Kidney capillary endothelial cell (primary cell): ENCODE measurements around the gene VWCE.
A peak's percentile ranks its signal among the peaks of the same experiment; 100 is the strongest.

Experiments used
- DNase-seq: peaks from one replicate; pipeline ENCODE4 v3.0.0-alpha.2; 2018; ENCODE audit warnings: low spot score

The VWCE gene

DNA sequence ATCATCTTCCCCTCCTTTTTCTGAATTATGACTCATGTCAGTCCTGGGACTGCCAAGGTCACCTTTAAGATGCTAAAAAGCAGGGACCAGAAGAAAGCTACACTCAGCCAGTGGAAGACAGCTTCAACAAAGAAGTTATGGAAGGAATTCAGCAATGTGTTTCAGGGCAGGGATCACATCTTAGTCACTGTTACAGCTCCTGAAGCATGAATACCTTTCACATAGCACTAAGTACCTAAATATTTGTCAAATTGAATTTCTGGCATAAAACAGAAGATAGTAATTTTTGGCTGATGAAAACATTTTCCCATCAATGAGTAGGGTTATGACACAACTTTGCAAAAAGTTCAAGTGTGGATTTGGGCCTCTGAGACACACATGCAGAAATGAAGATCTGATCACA lies 32.6 kb upstream of the VWCE start:
- no peak for DNase-seq

DNA sequence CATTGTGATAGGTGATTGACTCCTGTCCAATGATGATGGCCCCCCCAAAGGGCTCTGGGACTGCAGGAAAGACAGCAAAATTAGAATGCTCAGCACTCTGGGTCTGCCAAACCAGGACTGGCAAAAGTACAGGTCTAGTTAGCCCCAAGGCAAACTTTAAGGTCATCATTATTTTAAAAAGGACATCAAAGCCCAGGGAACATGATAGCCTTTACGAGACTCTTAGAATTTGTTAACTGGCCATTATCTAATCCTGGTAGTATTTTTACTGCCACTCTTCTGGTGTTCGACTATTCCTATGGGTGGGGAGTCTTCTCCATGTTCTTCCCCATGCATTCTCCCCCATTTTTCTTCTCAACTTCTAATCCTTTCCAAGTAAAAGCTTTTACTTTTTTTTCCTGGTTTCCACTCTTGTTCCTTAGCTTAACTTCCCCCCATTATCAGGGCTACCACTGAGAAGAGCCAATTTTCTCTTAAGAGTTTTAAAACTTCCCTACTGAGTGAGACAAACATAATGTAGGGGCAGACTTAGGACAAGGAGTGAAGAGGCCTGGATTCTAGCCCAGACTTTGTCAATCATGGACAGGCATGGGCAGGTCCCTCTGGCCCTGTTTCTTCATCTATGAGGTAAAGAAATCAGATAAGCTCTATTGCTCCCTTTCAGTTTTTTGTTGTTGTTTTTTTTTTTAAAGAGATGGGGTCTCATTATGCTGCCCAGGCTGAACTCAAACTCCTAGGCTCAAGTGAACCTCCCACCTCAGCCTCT lies 30.7 kb upstream of the VWCE start:
- no peak for DNase-seq

DNA sequence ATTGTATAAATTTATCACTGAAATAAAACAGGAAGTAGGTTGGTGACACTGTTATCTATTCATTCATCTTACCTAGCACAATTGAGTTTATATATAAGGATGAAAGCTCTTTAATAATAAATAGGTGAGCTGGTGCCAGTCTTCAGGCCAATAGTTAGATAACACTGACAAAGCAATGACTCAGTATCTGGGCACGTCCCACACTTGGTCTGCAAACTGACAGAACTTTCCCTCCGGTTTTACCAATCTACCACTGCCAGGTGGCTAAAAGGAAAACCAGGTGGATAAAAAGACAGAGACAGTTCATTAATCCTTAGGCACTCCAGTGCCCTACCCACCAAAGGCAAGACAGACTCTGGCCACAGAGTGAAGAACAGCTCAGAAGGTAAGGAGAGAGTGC lies 20.1 kb upstream of the VWCE start:
- DNase-seq = no peak

DNA sequence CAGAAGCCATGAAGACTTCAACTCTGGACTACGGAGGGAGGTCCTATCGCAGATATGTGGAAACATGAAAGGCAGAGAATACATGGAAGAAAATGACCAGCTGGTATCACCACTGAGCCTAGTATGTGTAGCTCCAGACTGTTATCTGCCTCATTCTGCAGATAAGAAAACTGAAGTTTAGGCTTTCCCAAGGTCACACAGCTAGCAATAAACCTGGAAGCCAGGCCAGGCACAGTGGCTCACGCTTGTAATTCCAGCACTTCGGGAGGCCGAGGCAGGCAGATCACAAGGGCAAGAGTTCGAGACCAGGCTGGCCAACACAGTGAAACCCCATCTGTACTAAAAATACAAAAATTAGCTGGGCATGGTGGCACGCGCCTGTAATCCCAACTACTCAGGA lies 15.6 kb upstream of the VWCE start:
- DNase-seq = no peak

DNA sequence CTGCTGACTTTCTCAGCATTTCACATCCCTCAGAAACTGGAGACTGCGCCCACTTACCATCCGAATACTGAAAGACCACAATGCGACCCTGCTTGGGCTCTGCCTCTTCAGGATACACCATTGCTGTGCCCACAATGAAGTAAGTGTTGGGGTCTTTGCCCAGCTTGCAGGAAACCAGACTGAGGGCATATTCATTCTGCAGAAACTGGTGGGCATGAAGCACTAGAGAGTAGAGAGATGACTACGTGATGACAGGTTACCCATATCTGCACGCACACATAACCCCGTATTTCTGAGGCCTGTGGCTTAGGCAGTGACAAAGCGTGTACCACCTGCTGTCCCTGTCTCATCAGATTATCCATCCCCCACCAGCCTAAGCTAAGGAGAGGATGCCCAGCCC lies 14.6 kb upstream of the VWCE start:
- DNase-seq = no peak

DNA sequence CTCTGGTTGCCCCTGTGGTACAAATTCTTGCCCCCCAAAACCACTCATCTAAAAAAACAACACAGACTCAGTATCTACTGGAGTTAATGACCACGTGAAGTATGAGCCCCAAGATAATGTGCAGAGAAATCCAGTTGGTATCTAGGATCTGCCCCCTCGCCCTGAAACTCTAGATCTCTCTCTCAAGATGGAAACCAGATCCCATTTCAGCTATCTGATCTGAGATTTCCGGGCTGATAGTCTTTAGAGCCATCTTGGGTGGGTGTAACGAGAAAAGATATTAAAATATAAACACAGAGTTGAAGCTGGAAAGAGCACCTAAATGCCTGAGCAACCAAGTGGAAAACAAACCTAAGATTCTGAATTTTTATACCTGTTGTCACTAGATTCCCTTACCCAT lies 14.0 kb upstream of the VWCE start:
- no peak for DNase-seq

DNA sequence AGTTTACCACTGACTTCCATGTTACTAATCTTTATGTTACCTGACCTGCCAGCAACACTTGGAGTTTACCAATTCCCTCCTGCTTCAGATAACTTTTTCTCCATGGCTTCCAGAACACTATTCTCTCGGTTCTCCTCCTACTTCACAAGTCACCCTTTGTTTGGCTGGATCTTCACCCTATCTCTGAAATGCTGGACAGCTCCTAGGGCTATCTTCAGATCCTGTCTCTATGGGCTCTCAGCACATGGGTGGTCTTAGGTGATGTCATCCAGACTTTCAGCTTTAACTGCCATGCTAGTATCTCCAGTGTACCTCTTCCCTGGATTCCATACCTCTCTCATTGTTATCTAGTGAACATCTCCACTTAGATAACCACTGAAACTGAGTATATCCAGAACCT lies 12.2 kb upstream of the VWCE start:
- DNase-seq = no peak

DNA sequence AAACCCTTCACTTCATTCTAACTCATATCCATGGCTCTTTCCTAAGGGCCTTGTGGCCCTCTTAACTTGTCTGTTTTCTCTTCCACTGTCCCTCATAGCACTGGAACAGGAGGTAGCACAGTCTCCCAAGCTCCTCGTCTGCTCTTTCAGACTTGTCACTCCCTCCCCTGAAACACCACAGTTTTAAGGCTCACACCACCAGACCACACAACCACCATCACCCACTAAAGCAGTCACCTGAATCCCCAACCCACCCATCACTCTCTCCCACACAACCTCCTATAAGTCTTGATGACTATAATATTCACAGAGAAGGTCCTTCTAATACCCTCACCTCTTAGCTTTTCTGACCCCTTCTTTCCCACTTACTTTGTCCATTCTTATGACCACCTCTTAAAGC lies 11.1 kb upstream of the VWCE start:
- no peak for DNase-seq

DNA sequence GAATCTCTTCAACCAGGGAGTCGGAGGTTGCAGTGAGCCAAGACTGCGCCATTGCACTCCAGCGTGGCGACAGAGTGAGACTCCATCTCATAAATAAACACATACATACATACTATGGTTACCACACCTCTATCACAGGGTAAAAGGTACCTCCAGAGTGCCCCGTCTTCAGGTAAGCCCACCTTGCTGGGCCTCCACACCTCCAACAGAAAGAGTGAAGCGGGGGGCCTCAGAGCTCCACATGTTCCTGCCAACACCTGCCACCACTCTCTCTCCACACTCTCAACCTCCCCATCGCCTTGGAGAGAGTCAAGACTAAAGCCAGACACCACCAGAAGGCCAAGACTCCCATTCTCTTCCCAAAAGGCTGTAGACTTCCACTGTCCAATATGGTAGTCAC lies 10.3 kb upstream of the VWCE start:
- no peak for DNase-seq

DNA sequence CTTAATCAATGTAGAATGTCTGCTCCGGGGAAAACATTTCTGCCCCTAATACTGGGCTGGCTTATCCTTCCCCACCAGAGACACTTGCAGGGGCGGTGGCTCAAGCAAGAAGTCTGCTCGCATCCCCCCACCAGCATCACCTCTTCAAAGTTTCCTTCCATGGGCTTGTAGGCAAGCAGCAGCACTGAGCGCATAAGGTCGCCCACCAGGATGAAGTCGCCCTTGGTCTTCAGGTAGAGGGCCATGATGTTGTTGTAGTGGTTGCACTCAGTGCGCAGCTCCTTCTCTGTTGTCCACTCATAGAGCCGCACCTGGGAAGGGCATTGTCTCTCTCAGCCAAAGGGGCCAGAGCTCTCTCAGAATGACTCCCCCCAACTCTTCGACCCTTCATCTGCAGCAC lies 8.6 kb upstream of the VWCE start:
- no peak for DNase-seq

DNA sequence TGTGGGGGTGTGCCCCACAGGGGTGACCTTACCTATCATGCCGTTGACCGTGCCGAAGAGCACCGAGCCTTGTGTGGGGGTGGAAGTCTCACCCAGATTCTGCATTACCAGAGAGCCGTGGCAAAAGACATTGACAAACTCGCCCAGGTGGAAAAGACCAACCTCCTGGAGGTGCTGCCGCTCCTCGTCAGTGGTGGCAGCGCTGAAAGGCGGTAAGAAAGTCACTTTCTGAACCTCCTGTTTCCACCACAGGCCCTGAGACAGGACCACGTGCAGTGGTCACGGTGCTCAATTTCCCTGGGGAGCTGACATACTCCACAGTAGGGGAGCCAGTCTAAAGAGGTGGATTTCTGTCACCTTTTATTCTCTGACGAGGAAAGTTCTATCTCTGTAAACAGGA lies 7.4 kb upstream of the VWCE start:
- DNase-seq = no peak

DNA sequence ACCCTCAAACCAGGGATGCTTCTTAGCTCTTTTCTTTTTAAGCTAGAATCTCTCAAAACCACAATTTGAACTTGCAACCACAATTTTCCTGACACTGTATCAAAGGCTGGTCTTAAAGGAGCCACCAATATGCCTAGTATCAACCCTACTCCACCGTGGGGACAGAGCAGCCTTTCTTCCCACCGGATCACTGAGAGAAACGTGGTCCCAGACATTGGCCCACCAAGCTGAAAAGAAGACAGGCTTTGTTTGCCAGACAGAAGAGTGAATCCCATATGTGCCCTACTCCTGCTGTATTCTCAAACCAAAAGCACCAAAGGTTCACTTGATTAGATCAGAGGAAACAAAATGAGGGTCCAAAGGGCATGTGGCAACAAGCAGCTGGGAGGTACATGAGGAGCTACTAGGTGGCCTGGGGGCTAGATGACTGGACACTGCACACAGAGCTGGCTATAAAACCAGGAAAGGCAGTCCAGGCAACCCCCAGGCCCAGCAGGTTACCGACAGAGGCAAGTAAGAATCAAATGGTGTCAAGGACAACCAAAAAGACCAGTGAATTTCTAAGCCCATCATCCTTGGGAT lies 3.6 kb upstream of the VWCE start:
- no peak for DNase-seq

DNA sequence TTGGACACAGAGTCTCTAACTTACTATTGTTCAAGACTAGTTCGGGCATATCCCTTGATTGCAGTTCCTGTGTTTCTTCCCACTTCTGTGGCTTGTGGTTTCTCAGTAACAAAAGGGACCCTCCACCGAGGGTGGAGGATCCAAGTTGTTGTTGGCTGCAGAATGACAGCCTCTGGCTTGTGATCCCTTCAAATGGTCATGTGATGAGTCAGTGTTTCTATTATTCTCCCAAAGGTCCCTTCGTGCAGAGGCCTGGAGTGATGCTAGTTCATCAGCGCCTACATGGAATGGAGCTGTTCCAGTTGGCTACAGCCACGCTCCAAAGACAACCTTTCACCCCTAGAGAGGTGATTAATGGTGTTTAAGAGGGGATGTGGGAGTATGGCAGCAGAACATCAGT lies 2.6 kb upstream of the VWCE start:
- peak; percentile 59 for DNase-seq

DNA sequence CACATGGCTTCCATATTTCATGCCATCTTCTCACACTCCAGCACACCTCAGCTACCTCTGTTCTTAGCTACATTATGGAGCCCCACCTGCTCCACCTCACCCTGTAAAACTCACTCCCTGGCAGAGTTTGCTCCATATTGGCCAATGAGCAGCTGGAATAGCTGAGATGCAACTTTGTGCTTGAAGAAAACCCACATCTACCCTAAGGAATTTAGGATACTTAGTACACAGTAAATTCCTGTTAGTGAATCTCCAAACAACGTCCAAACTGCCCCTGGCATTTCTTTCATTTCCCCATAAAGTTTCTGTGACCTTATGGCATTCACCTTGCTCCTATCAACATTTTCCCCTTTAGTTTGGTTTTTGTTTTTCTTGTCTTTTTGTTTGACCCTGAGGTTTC lies 2.2 kb upstream of the VWCE start:
- DNase-seq = no peak

DNA sequence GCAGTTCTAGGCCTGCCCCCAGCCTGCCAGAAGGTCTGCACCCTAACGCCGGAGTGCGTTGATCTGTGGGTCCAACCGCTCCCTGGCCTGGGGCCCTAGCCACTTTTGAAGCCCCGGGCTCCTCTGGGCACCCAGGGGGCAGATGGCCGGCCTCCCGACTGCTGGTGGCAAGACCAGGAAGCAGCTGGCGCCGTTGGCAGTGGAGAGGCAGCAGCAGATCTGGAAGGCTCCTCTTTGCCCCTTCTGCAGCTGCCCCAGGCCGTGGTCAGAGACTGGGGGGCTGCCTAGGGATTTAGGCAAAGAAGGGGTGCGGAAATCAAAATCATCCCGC lies 445 bp upstream of the VWCE start:
- no peak for DNase-seq

DNA sequence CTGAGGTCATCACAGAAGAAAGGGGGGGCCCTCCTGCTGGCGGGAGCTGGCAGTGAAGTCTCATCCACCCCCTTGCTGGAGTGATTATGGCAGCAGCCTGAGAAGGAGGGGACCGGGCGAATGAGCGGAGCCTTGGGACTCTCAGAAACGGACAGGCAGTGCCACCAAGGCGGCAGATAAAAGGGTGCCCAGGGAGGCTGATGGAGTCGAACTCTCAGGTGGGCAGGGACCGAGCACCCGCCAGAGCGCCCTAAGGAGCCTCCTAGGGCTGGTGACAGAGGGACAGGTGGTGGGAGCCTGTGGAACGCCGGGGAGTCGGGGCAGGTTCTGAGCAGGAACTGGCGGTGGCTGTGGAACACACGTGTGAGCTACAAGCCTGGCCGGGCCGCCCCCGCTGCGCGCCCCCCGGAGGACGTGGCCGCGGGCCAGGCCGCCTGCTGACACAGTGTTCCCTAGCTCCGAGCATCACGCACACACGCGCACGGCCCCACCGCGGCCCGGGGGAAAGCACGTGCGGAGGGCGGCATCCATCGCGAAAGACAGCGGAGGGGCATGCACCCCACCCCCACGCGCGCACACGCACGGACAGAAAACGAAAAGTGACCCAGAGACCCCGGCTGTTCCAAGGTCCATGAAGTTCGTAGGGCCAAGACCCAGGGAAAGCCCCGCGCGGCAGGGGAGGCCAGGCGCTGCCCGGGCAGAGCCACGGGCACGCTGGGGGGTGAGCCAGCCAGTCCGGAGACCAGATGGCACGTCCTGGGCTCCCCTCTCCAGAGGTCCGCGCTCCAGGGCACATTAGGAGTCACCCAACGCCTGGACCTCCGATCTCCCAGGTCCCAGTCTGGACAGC lies 1.0 kb downstream of the VWCE start:
- no peak for DNase-seq

DNA sequence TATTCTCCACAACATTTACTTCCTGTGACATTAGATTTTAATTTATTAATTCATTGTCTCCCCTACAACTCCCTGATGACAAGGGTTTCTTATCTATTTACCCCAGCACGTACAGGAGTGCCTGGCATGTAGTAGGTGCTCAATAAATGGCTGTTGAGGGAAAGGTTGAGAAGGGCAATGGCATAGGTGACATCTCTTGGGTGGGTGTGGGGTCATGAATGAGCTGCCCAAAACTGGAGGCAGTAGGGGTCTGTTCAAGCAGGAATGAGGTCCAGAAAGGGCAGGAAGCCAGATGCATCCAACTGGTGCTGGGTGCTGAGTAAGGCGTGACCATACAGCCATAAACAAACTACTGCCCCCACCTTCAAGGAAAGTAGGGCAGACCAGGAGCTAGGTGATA lies 2.8 kb downstream of the VWCE start:
- DNase-seq = no peak

DNA sequence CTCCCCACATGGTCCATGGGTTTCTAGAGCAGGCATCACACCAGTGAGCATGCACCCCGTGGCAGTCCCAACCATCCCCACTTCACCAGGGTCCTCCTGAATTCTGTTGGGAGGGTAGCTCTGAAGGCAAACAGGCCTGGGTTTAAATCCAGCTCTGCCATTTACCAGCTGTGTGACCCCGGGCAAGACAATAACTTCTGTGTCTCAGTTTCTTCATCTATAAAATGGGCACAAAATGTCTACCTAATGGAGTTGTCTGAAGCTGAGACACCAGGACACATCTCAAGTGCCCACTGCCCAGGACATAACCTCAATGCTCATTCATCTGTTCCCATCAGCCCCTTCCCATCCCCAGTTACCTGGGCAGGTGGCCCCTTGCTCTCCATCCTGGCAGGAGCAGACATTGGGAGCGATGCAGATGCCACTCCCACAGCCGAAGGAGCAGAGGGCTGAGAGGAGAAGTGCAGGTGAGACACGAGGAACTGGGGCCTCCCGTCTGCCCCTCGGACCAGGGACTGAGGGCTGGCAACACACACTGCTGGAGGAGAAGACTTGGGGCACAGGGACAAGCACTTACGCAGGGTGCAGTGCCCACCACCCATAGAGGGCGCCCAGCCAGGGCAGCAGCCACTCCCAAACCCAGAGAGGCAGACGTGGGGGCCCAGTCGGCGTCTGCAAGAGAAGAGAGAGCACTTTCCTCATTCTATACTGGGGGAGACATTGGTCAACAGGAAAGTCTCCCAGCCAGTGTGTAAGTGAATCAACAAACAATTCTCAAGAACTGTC lies 4.0 kb downstream of the VWCE start:
- DNase-seq = no peak

DNA sequence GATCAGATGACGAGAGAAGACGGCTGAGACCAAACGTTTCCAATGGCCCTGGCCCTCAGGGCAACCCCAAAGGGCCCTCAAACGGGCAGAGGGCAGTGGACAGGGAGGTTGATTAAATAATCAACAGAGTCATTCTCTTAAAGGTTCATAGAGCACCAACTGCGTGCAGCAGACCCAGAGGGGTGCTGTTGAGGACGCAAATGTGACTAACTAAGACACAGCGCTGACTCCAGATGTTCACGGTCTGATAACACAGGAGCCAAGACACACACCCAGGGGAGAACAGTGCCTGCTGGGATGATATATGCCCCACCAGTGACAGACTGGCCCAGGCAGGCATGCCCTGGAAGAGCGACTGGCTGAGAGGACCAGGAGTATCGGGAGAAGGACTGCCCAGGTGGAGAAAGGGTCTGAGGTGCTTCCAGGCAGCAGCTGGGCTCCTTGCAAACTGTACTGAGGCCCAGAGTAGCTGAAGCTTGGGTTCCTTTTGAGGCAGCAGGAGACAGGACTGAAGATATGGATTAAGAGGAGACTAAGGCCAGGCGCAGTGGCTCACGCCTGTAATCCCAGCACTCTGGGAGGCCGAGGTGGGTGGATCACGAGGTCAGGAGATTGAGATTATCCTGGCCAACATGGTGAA lies 7.7 kb downstream of the VWCE start:
- DNase-seq = no peak

DNA sequence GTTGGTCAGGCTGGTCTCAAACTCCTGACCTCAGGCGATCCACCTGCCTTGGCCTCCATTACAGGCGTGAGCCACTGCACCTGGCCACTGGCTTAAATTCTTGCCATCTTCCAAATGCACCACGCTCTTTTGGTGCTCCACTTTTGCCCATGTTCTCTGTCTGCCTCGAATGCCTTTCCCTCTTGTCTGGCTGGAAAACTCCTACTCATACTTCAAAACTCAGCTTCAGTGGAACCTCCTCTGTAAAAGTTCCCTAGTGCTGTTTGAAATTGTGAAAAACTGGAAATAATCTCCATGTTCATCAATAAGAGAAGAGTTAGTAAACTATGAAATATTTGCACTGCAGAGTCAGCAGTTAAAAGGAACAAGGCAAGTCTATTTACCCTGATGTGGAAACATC lies 11.5 kb downstream of the VWCE start:
- DNase-seq = no peak

DNA sequence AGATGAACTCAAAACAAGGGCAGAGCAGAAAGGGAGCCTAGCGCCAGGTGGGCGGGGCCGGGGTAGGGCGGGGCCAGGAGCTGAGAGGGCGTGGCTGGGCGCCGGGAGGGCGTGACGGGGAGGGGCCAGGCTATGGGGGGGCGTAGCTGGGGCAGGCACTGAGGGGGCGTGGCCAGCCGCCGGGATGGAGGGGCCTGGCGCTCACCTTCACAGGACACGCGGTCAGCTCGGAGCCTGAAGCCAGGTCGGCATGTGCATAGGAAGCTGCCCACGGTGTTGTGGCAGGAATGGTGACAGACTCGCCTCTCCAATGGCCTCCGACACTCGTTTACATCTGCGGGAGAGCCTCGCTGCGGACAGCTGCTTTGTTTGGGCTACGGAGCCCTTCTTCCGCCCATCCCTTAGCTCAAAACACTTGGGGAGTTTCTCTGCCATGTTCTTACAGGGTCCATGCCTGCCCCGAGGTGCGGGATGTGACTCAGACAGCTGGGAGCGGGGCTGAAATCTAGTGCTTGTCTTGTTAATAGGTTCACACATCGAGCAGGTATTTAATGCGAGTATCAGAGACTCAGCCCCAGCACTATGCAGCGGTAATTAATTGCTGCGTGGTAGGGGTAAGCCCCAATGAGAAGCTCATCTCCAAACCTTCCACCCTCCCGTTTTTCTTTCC lies 13.4 kb downstream of the VWCE start:
- DNase-seq = no peak
